Stimulated activated memory B cell treated with anti-CD40 and anti-IgM and Interleukin-4, amounts not matched to agents 10 μg/mL and 1 μg/mL and 100 μg/mL, for 72 hours (primary cell): ENCODE results near the gene PDCD6IP.
"Not testable (repeated sequence)": the region's sequence is repeated elsewhere in the genome, so short reads cannot be mapped to it uniquely, and the experiment has no call there.

Experiments
- ATAC-seq: fragments of 150-1000 bp; cut with Tn5 transposase; 2 replicates; pipeline ENCODE4 v1.10.0; 2021
- H3K27ac Mint-ChIP-seq: one replicate; pipeline ENCODE4 v1.8.0; 2022; ENCODE audit warnings: mild to moderate bottlenecking, mixed read lengths
- H3K27me3 Mint-ChIP-seq: one replicate; pipeline ENCODE4 v1.8.0; 2022; ENCODE audit warnings: mixed read lengths
- H3K36me3 Mint-ChIP-seq: one replicate; pipeline ENCODE4 v1.8.0; 2022; ENCODE audit warnings: mixed read lengths
- H3K4me1 Mint-ChIP-seq: one replicate; pipeline ENCODE4 v1.8.0; 2022; ENCODE audit warnings: mixed read lengths
- H3K4me3 Mint-ChIP-seq: one replicate; pipeline ENCODE4 v1.8.0; 2022; ENCODE audit warnings: mild to moderate bottlenecking, moderate library complexity, mixed read lengths
- H3K9me3 Mint-ChIP-seq: one replicate; pipeline ENCODE4 v1.8.0; 2022; ENCODE audit warnings: mixed read lengths

PDCD6IP gene

GRCh38 chr3:33825111-33825510 lies 26.7 kb downstream of the PDCD6IP start:
- Mint-ChIP-seq H3K36me3 (peaks cover 60% of the 10 kb centered on the region), H3K4me1 (peaks cover 13% of the 10 kb centered on the region), H3K9me3 (no peaks in the 10 kb centered on the region), H3K27ac (no peak overlapping the region), H3K4me3 (no peak overlapping the region), H3K27me3 (no peaks in the 10 kb centered on the region)
- no peak for ATAC-seq

DNA sequence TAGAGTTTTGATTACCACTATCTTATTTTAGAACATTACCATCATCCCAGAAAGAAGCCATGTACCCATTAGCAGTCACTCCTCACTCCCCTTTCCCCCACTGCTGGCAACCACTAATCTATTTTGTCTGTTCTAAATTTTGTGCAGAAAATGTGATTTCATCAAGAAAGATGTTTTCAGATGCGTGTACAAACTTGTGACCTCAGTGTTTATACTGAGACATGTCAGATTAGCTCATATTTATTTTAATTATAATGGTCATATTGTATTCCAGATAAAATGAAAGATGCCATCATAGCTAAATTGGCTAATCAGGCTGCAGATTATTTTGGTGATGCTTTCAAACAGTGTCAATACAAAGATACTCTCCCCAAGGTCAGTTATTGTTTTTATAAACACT lies 27.8 kb downstream of the PDCD6IP start:
- peaks cover 19% of the 10 kb centered on the region for H3K4me1 Mint-ChIP-seq
- no peaks in the 10 kb centered on the region for H3K9me3 Mint-ChIP-seq
- no peak overlapping the region for H3K4me3 Mint-ChIP-seq
- no peaks in the 10 kb centered on the region for H3K27me3 Mint-ChIP-seq
- peaks cover 68% of the 10 kb centered on the region for H3K36me3 Mint-ChIP-seq
- H3K27ac Mint-ChIP-seq, result no peak overlapping the region
- ATAC-seq, result no peak

DNA sequence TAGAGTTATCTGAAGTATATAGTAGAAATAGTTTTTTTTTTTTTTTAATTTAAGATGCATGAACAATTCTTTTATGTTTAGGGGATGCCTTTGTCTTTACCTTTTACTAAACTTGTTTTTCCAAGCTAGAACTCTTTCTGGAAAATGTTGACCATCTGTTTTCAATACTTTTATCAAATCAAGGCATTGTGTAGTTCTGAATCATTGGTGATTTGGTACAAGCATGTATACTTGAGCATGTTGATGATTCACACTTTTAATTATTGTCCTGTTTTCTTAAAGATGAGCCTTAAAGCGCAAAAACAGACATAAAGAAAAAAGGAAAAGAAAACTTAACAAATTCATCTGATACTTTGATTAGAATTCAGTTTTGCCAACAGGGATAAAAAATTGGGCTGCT lies 28.3 kb downstream of the PDCD6IP start:
- Mint-ChIP-seq H3K36me3 (peaks cover 68% of the 10 kb centered on the region), H3K4me3 (no peak overlapping the region), H3K9me3 (no peaks in the 10 kb centered on the region), H3K4me1 (peaks cover 20% of the 10 kb centered on the region), H3K27ac (no peak overlapping the region), H3K27me3 (no peaks in the 10 kb centered on the region)
- ATAC-seq, result no peak

DNA sequence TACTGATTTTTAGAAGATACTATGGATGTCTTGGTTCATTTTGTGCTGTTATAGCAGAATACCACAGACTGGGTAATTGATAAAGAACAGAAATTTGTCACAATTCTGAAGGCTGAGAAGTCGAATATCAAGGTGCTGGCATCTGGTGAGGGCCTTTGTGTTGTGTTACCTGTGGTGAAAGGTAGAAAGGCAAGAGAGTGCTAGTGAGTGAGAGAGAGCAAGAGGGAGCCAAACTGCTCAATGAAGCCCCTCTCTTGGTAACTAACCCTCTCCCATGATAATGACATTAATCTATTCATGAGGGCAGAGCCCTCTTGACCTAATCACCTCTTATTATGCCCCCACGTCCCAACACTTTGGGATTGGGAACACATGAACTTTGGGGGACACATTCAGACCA lies 31.3 kb downstream of the PDCD6IP start:
- H3K9me3 Mint-ChIP-seq, result no peaks in the 10 kb centered on the region
- no peak overlapping the region for H3K4me3 Mint-ChIP-seq
- peak overlapping the region; percentile 10 for H3K27ac Mint-ChIP-seq
- H3K36me3 Mint-ChIP-seq, result peaks cover 80% of the 10 kb centered on the region
- peaks cover 46% of the 10 kb centered on the region for H3K4me1 Mint-ChIP-seq
- no peak for ATAC-seq
- no peaks in the 10 kb centered on the region for H3K27me3 Mint-ChIP-seq

- no peak for ATAC-seq
Observed at GRCh38 chr3:33831053-33831452, 32.6 kb downstream of the PDCD6IP start.

DNA sequence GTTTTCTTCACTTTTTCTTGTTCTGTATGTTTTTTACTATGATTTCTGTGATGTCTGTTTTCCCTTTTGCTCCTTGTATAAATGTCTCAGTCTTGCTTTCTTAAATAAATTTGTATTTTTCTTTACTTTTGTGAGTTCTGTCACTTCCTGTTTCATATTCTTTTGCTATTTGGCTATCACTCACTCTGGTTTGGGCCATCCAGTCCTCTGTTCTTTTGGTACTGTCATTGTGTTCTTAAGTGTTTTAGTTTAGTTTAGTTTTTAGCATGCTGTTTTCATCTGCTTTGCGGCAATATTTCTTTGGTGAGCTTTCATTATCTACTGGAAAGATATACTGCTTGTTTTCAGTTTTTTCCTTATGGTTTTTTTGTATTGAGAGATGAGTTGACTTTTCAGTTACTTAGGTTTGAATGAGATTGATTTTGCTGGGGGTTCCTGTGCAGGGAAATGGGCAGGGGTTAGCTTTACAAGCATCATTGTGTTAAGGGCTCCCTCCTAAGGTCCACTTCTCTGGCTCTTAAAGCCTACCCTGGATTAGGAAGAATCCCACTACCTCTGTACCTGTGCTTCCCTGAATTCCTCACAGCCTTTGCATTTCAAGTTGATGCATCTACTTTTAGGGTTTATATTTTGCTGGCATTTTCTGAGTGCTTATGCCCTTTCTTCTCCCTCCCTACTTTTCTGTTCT lies 35.1 kb downstream of the PDCD6IP start:
- H3K4me3 Mint-ChIP-seq, result peak overlapping the region; percentile 49
- peaks cover 61% of the 10 kb centered on the region for H3K36me3 Mint-ChIP-seq
- H3K27ac Mint-ChIP-seq, result peak overlapping the region; percentile 85
- ATAC-seq, result peak; percentile 50
- no peaks in the 10 kb centered on the region for H3K9me3 Mint-ChIP-seq
- no peaks in the 10 kb centered on the region for H3K27me3 Mint-ChIP-seq
- peaks cover 54% of the 10 kb centered on the region for H3K4me1 Mint-ChIP-seq

More at GRCh38 chr3:33831053-33831452, 32.6 kb downstream of the PDCD6IP start:
- H3K4me1 Mint-ChIP-seq, result peaks cover 54% of the 10 kb centered on the region
- no peaks in the 10 kb centered on the region for H3K9me3 Mint-ChIP-seq
- no peak overlapping the region for H3K27ac Mint-ChIP-seq
- no peaks in the 10 kb centered on the region for H3K27me3 Mint-ChIP-seq
- peaks cover 80% of the 10 kb centered on the region for H3K36me3 Mint-ChIP-seq
- H3K4me3 Mint-ChIP-seq, result no peak overlapping the region

- peak overlapping the region; percentile 85 for H3K27ac Mint-ChIP-seq
- peak overlapping the region; percentile 49 for H3K4me3 Mint-ChIP-seq
- H3K9me3 Mint-ChIP-seq, result no peaks in the 10 kb centered on the region
- H3K4me1 Mint-ChIP-seq, result peaks cover 54% of the 10 kb centered on the region
- peak; percentile 86 for ATAC-seq
- no peaks in the 10 kb centered on the region for H3K27me3 Mint-ChIP-seq
- peaks cover 59% of the 10 kb centered on the region for H3K36me3 Mint-ChIP-seq
Observed at GRCh38 chr3:33834096-33834453, 35.6 kb downstream of the PDCD6IP start.

- H3K9me3 Mint-ChIP-seq, ATAC-seq, H3K27me3 Mint-ChIP-seq, H3K4me3 Mint-ChIP-seq, H3K27ac Mint-ChIP-seq: not testable (repeated sequence)
- peaks cover 51% of the 10 kb centered on the region for H3K36me3 Mint-ChIP-seq
- H3K4me1 Mint-ChIP-seq, result peaks cover 32% of the 10 kb centered on the region
Observed at GRCh38 chr3:33837182-33837581, 38.8 kb downstream of the PDCD6IP start.

DNA sequence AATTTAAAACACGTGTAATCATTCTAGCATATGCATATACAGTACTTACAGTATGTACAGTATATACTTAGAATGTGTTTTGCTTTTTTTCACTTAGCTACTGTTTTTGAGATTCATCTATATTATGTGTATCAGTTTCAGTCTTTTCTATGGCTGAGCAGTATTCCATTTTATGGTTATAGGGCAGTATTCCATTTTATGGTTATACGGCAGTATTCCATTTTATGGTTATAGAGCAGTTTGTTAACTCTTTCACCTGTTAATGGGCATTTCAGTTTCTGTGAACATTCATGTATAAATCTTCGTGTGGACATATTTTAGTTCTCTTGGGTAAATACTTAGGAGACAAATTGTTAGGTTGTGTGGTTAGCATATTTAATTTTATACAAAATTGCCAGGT lies 40.9 kb downstream of the PDCD6IP start:
- H3K36me3 Mint-ChIP-seq, result peaks cover 33% of the 10 kb centered on the region
- H3K4me1 Mint-ChIP-seq, result peaks cover 12% of the 10 kb centered on the region
- peak overlapping the region; percentile 61 for H3K27ac Mint-ChIP-seq
- no peaks in the 10 kb centered on the region for H3K9me3 Mint-ChIP-seq
- no peak overlapping the region for H3K4me3 Mint-ChIP-seq
- H3K27me3 Mint-ChIP-seq, result no peaks in the 10 kb centered on the region
- no peak for ATAC-seq

GRCh38 chr3:33840179-33840578 lies 41.7 kb downstream of the PDCD6IP start:
- Mint-ChIP-seq H3K36me3 (peaks cover 31% of the 10 kb centered on the region), H3K27ac (no peak overlapping the region), H3K4me1 (peaks cover 4% of the 10 kb centered on the region), H3K9me3 (no peaks in the 10 kb centered on the region), H3K27me3 (no peaks in the 10 kb centered on the region), H3K4me3 (no peak overlapping the region)
- ATAC-seq, result no peak

- H3K36me3 Mint-ChIP-seq, result peaks cover 44% of the 10 kb centered on the region
- no peaks in the 10 kb centered on the region for H3K9me3 Mint-ChIP-seq
- H3K4me3 Mint-ChIP-seq, result no peak overlapping the region
- no peaks in the 10 kb centered on the region for H3K27me3 Mint-ChIP-seq
- H3K27ac Mint-ChIP-seq, result no peak overlapping the region
- no peak for ATAC-seq
- H3K4me1 Mint-ChIP-seq, result no peaks in the 10 kb centered on the region
Observed at GRCh38 chr3:33848624-33849347, 50.4 kb downstream of the PDCD6IP start.

- H3K27ac Mint-ChIP-seq, H3K27me3 Mint-ChIP-seq, H3K4me1 Mint-ChIP-seq, H3K4me3 Mint-ChIP-seq, ATAC-seq, H3K9me3 Mint-ChIP-seq: not testable (repeated sequence)
- peaks cover 57% of the 10 kb centered on the region for H3K36me3 Mint-ChIP-seq
Observed at GRCh38 chr3:33850599-33850998, 52.2 kb downstream of the PDCD6IP start.

- peak overlapping the region; percentile 72 for H3K27ac Mint-ChIP-seq
- not testable (repeated sequence) for ATAC-seq, H3K4me1 Mint-ChIP-seq, H3K9me3 Mint-ChIP-seq, H3K4me3 Mint-ChIP-seq, H3K27me3 Mint-ChIP-seq
- H3K36me3 Mint-ChIP-seq, result peaks cover 65% of the 10 kb centered on the region
Observed at GRCh38 chr3:33855407-33855806, 57.0 kb downstream of the PDCD6IP start.

GRCh38 chr3:33855884-33856546 lies 57.6 kb downstream of the PDCD6IP start:
- Mint-ChIP-seq H3K27me3 (no peaks in the 10 kb centered on the region), H3K27ac (peak overlapping the region; percentile 5), H3K36me3 (peaks cover 64% of the 10 kb centered on the region), H3K4me1 (no peaks in the 10 kb centered on the region), H3K9me3 (no peaks in the 10 kb centered on the region), H3K4me3 (no peak overlapping the region)
- ATAC-seq, result no peak

DNA sequence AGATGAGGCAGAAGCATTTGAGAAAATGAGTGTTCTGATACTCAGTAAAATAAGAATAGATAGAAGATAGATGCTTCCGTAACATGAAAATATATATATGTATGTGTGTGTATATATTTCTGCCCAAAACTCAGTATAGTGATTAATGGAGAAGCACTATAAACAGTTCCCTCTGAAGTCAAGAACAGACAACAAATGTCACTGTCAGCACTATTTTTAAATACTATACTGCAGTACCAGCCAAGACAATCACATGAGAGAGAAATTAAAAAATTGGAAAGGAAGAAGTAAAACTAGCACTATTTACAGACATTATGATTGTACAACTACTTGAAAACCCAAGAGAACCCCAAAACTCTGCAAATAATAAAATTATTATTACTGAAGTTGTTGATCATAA lies 59.3 kb downstream of the PDCD6IP start:
- H3K4me1 Mint-ChIP-seq, H3K4me3 Mint-ChIP-seq, H3K27ac Mint-ChIP-seq, ATAC-seq, H3K9me3 Mint-ChIP-seq, H3K27me3 Mint-ChIP-seq: not testable (repeated sequence)
- H3K36me3 Mint-ChIP-seq, result peaks cover 64% of the 10 kb centered on the region

GRCh38 chr3:33858131-33858530 lies 59.7 kb downstream of the PDCD6IP start:
- ATAC-seq, result no peak
- H3K4me3 Mint-ChIP-seq, result no peak overlapping the region

More at GRCh38 chr3:33858131-33858530, 59.7 kb downstream of the PDCD6IP start:
- no peaks in the 10 kb centered on the region for H3K27me3 Mint-ChIP-seq
- peaks cover 66% of the 10 kb centered on the region for H3K36me3 Mint-ChIP-seq
- H3K9me3 Mint-ChIP-seq, result no peaks in the 10 kb centered on the region
- H3K4me1 Mint-ChIP-seq, result no peaks in the 10 kb centered on the region
- no peak overlapping the region for H3K27ac Mint-ChIP-seq
